Glutamatergic neuron (in vitro differentiated cells): Measurements from ENCODE around the gene SAMD4A. TPM values are rescaled to one million over a fixed set of nuclear protein-coding genes. Genes with fewer than 3 reads are reported as not detected.

ENCODE experiments used
- DNase-seq: peaks from one replicate; pipeline ENCODE4 v3.0.0; 2022
- H3K27ac Mint-ChIP-seq: one replicate; pipeline ENCODE4 v1.8.0; 2020; ENCODE audit warnings: mild to moderate bottlenecking, mixed read lengths, inconsistent platforms; ENCODE audit not compliant: unreplicated experiment
- H3K27me3 Mint-ChIP-seq: one replicate; pipeline ENCODE4 v1.8.0; 2020; ENCODE audit warnings: mild to moderate bottlenecking, moderate library complexity, mixed read lengths, inconsistent platforms; ENCODE audit not compliant: unreplicated experiment
- H3K36me3 Mint-ChIP-seq: one replicate; pipeline ENCODE4 v1.8.0; 2020; ENCODE audit warnings: mild to moderate bottlenecking, mixed read lengths, inconsistent platforms; ENCODE audit not compliant: unreplicated experiment
- H3K4me1 Mint-ChIP-seq: one replicate; pipeline ENCODE4 v1.8.0; 2020; ENCODE audit warnings: mild to moderate bottlenecking, low read depth, mixed read lengths, inconsistent platforms; ENCODE audit not compliant: unreplicated experiment
- H3K4me3 Mint-ChIP-seq: one replicate; pipeline ENCODE4 v1.8.0; 2020; ENCODE audit warnings: mild to moderate bottlenecking, mixed read lengths, inconsistent platforms; ENCODE audit not compliant: unreplicated experiment
- H3K9me3 Mint-ChIP-seq: one replicate; pipeline ENCODE4 v1.8.0; 2020; ENCODE audit warnings: mild to moderate bottlenecking, moderate library complexity, mixed read lengths, inconsistent platforms; ENCODE audit not compliant: unreplicated experiment
- total RNA-seq: library from RNA; stranded (reverse); fragmentation: NEBNext Ultra II Directional; extraction: Animal tissue kit (Norgen Biotek cat#: 25700); gene quantifications from one replicate; pipeline ENCODE4 v1.2.1, GENCODE V29; 2021; ENCODE audit not compliant: unreplicated experiment
- TF ChIP-seq, protein P1 (sequence below): fragments of 200-600 bp; sonication (generic); IDR thresholded peaks from one replicate; pipeline ENCODE4 v1.5.0; 2021; ENCODE audit not compliant: partially characterized antibody, unreplicated experiment

The SAMD4A gene
- total RNA-seq, 1 donor from 2014 or later = 0.56 TPM

DNA sequence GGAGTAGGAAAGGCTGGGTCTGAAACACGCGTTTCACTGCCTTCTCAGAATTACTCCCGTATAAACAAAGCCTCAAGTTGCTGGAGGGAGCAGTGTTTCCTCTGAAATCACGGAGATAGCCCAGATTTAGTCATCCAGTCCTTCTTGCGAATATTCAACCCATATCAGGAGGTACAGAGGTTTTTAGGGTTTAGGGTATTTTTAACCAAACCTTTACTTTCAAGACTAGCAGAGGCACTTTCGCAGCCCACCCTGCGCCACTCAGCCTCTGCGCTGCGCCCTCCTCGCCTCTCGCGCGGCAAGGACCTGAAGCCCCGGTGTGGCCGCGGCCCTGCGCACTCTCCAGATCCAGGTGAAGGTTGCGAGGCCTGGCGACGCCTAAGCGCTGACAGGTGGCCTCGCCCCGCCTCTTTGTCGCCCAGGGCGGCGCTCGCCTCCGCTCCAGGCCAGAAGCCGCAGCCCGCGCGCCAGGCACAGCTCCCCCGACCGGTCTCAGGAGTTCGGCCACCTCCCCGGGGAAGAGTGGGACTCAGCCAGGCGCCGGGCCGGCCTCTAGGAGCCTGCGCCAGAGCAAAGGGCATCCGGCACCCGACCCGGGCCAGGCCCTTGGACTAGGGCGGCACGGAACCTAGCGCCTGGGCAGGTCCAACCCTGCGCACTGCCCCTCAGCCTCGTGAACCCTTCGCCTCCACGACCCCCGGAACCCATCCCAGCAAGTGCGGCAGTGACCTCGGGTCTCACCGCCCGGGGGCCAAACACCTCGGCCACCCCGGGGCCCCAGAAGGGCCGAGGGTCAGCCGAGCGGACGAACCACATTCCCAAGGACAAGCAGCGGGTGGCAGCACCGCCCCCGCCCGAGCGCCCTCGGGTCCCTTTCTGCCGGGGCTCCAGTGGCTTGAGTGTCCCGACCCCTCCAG, 1.8 kb upstream of the SAMD4A start:
- H3K4me1 Mint-ChIP-seq = peaks cover 3% of the 10 kb centered on the region
- H3K27ac Mint-ChIP-seq = no peak overlapping the region
- H3K36me3 Mint-ChIP-seq = no peaks in the 10 kb centered on the region
- peak overlapping the region; percentile 80 for H3K4me3 Mint-ChIP-seq
- peak; percentile 64 for DNase-seq
- TF ChIP-seq, protein P1, sequence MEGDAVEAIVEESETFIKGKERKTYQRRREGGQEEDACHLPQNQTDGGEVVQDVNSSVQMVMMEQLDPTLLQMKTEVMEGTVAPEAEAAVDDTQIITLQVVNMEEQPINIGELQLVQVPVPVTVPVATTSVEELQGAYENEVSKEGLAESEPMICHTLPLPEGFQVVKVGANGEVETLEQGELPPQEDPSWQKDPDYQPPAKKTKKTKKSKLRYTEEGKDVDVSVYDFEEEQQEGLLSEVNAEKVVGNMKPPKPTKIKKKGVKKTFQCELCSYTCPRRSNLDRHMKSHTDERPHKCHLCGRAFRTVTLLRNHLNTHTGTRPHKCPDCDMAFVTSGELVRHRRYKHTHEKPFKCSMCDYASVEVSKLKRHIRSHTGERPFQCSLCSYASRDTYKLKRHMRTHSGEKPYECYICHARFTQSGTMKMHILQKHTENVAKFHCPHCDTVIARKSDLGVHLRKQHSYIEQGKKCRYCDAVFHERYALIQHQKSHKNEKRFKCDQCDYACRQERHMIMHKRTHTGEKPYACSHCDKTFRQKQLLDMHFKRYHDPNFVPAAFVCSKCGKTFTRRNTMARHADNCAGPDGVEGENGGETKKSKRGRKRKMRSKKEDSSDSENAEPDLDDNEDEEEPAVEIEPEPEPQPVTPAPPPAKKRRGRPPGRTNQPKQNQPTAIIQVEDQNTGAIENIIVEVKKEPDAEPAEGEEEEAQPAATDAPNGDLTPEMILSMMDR = no peak
- peaks cover 9% of the 10 kb centered on the region for H3K27me3 Mint-ChIP-seq
- H3K9me3 Mint-ChIP-seq = peaks cover 7% of the 10 kb centered on the region

DNA sequence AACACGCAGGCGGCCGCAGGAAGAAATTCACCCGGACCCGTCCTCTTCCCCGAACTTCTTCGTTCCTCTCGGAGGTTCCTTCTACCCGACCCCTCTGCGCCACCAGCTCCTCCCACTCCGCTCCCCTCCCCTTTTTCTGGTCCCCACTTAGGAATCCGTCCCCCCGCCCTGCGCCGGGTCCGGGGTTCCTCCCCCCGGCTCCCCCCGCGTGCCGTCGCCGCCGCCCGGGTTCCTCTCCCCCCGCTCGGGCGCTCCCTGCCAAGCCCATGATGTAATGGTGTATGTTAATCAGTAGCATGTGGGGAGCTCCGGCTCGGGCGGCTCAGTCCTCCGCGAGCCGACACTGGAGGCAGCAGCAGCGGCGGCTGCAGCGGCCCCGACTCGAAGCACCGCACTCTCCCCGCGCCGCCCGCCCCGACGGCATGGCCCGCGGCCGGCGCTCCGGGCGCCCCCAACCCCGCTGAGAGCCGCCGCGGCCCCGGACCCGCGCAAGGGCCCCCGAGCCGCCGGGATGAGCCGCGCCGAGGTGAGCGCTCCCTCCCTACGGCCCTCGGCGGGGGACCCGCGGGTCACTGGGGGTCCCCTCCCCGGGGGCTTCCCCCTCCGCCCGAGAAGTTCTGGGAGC, 1.0 kb upstream of the SAMD4A start:
- DNase-seq = peak; percentile 68
- peaks cover 7% of the 10 kb centered on the region for H3K9me3 Mint-ChIP-seq
- H3K36me3 Mint-ChIP-seq = no peaks in the 10 kb centered on the region
- H3K27ac Mint-ChIP-seq = no peak overlapping the region
- TF ChIP-seq, protein P1 = no peak
- H3K4me3 Mint-ChIP-seq = peak overlapping the region; percentile 80
- peaks cover 9% of the 10 kb centered on the region for H3K27me3 Mint-ChIP-seq
- peaks cover 3% of the 10 kb centered on the region for H3K4me1 Mint-ChIP-seq

DNA sequence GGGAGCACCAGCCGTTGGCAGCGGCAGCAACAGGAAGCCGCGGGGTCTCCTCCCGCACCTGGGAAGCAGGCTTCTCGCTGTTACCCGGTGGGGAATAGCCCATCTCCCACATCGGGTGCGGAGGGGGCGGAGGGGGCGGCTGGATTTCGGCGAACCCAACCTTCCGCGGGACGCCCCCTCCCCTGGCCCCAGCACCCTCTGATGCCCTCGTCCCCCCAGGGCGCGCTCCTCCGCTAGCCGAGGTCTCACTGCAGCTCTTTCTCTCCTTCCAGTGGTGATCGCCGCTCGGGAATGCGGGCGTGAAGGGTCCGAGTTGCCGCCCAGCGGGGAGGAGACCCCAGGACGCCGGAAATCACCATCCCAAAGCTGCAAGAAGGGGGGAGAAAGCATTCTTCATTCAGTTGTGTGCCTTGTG, 303 bp downstream of the SAMD4A start:
- no peak for DNase-seq
- Mint-ChIP-seq H3K4me1 (peaks cover 3% of the 10 kb centered on the region), H3K9me3 (peaks cover 7% of the 10 kb centered on the region), H3K27me3 (peaks cover 9% of the 10 kb centered on the region), H3K27ac (no peak overlapping the region), H3K36me3 (no peaks in the 10 kb centered on the region), H3K4me3 (peak overlapping the region; percentile 97)
- TF ChIP-seq, protein P1 = no peak

DNA sequence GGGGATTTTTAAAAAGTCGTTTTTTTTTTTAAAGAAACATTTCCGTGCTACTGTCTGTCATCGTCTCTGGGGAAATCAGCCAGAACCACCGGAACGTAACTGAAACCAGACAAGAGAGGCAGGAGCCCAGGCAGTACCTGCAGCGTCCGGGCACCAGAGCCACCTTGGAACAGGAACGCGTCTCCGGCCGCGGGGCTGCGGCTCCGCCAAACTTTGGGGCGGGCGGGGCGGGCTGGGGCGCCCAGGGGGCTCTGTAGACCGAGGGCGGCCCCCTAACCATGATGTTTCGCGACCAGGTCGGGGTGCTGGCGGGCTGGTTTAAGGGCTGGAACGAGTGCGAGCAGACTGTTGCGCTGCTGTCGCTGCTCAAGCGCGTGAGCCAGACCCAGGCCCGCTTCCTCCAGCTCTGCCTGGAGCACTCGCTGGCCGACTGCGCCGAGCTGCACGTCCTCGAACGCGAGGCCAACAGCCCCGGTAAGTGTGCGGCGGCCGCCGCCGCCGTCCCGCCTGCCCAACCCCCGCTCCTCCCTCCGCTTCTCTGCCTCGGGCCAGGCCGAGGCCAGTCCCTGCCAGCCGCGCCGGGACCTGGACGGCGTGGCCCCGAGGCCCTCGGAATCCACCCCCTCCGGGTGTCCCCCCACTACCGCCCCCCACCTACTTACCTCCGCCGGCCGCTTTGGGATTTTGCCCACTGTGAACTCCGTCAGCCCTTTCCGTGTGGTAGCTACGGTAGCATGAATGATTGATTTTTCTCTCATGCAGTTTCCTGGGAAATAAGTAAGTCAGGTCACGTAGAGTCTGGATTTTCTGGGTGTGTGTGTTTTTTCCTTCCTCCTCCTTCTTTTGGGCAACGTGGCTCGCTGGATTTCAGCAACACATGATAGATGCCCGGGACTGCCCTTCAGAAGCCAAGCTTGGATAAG, 972 bp downstream of the SAMD4A start:
- DNase-seq = peak; percentile 67
- Mint-ChIP-seq H3K4me3 (peak overlapping the region; percentile 97), H3K4me1 (peaks cover 3% of the 10 kb centered on the region), H3K27ac (no peak overlapping the region), H3K27me3 (peaks cover 9% of the 10 kb centered on the region), H3K36me3 (no peaks in the 10 kb centered on the region), H3K9me3 (peaks cover 7% of the 10 kb centered on the region)
- TF ChIP-seq, protein P1 = no peak
